A673 (cell line): Measurements from ENCODE around the gene MCF2L2. TPM values are rescaled to one million over a fixed set of nuclear protein-coding genes. Genes with fewer than 3 reads are reported as not detected.

Experiments
- BruUV-seq: library from RNA; stranded (reverse); fragments of 400-500 nt; replicated peaks from 2 replicates; lab custom pipeline; 2021; lab: Mats Ljungman, UMichigan
- CTCF ChIA-PET: fragments of 300-600 bp; sonication (Branson Sonifier 250); formaldehyde crosslinking; loops from one replicate; lab custom pipeline; 2022; ENCODE audit warnings: antibody characterized with exemption; lab: Charles Lee
- POLR2A ChIA-PET: fragments of 300-600 bp; sonication (Branson Sonifier 250); formaldehyde crosslinking; loops from one replicate; lab custom pipeline; 2022; ENCODE audit warnings: antibody characterized with exemption; ENCODE audit not compliant: low non-redundant PET; lab: Charles Lee
- DNase-seq: peaks from one replicate; pipeline ENCODE4 v3.0.0-alpha.2; 2015; ENCODE audit warnings: low spot score
- H3K27ac ChIP-seq: fragments of 200-600 bp; sonication (generic); 2 replicates; pipeline ENCODE4 v1.5.1; 2016; ENCODE audit warnings: mixed run types, low read depth, mild to moderate bottlenecking, mixed read lengths, antibody characterized with exemption, low read length; ENCODE audit not compliant: poor library complexity, severe bottlenecking
- H3K27me3 ChIP-seq: fragments of 200-600 bp; sonication (generic); replicated peaks from 2 replicates; pipeline ENCODE4 v1.6.1; 2017; ENCODE audit warnings: mixed run types, low read depth, mild to moderate bottlenecking, mixed read lengths, antibody characterized with exemption, low read length; ENCODE audit not compliant: insufficient read depth, poor library complexity
- H3K36me3 ChIP-seq: fragments of 200-600 bp; sonication (generic); 2 replicates; pipeline ENCODE4 v1.6.1; 2016; ENCODE audit warnings: mixed run types, mild to moderate bottlenecking, mixed read lengths, antibody characterized with exemption, low read length; ENCODE audit not compliant: insufficient read depth, poor library complexity, severe bottlenecking
- H3K4me1 ChIP-seq: fragments of 200-600 bp; sonication (generic); 2 replicates; pipeline ENCODE4 v1.6.1; 2017; ENCODE audit warnings: mixed run types, mild to moderate bottlenecking, mixed read lengths, antibody characterized with exemption, low read length; ENCODE audit not compliant: insufficient read depth, poor library complexity, severe bottlenecking
- H3K4me3 ChIP-seq: fragments of 200-600 bp; sonication (generic); 2 replicates; pipeline ENCODE4 v1.5.1; 2016; ENCODE audit warnings: low read depth, mixed run types, mild to moderate bottlenecking, mixed read lengths, low read length; ENCODE audit not compliant: poor library complexity, severe bottlenecking
- H3K9me3 ChIP-seq: fragments of 200-600 bp; sonication (generic); 2 replicates; pipeline ENCODE4 v1.6.1; 2016; ENCODE audit warnings: mixed run types, low read depth, mild to moderate bottlenecking, mixed read lengths, antibody characterized with exemption, low read length; ENCODE audit not compliant: poor library complexity, severe bottlenecking
- EZH2 ChIP-seq: fragments of 200-600 bp; sonication (generic); IDR thresholded peaks from 2 replicates; pipeline ENCODE4 v1.6.1; 2017; ENCODE audit warnings: borderline replicate concordance, low read depth, mild to moderate bottlenecking, mixed read lengths, antibody characterized with exemption, low read length; ENCODE audit not compliant: poor library complexity, severe bottlenecking
- intact Hi-C: fragments of 100-400 bp; cut with micrococcal nuclease; formaldehyde crosslinking; loops from one replicate; pipeline ENCODE4 v1.10.0; 2022; ENCODE audit not compliant: unreplicated experiment
- total RNA-seq: library from RNA; stranded (reverse); gene quantifications from 2 replicates; pipeline ENCODE4 v1.2.3, GENCODE V29; 2021
- TF ChIP-seq, protein P1 (sequence below): fragments of 300-800, 200-600 bp; sonication (generic); conservative IDR thresholded peaks from 2 replicates; pipeline ENCODE4 v1.5.1; 2017; ENCODE audit warnings: low read depth, mild to moderate bottlenecking, antibody characterized with exemption, low read length, moderate library complexity, mixed read lengths

MCF2L2 gene
- total RNA-seq, 1 experiment from 2014 or later: not detected

DNA sequence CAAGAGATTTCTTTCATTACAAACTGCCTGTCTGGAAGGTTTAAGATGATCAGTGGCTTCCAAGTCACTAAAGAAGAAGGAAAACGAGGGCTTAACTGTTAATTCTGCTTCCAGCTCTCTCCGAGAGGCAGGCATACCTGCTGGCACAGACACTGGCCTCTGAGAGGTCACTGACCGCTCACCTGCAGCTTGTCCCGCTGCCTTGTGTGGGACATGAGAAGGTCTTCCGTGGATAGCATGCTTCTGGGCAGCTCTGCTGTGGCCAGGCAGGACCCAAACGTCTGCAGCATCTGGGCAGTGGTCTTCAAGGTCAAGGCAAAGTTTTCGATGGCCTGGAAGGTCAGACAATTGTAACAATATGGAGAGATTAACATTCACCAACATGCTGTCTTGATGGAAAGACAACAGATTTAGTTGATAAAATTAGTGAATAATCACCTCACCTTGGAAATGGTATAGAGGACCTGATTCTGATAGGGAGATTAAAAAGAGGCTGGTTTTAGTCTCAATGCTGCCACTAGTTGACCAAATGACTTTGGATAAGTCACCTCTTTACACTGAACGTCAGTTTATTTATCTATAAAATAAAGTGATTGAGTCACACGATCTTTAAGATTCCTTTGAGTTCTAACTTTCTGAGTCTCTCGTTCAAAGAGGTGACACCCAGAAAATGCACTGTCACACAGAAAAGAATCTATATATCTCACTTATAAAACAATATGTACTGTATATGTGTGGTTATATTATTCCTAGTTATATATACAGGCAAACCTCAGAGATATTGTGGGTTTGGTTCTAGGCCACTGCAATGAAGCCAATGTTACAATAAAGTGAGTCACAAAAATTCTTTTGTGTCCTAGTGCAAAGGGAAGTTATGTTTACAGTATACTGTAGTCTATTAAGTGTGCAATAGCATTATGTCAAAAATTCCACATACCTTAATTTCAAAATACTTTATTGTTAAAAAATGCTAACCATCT is 110.2 kb downstream of the MCF2L2 start:
- H3K4me3 ChIP-seq: no peak overlapping the region
- H3K36me3 ChIP-seq: no peaks in the 10 kb centered on the region
- H3K27me3 ChIP-seq: no peaks in the 10 kb centered on the region
- CTCF ChIA-PET: no interaction called here
- intact Hi-C loops: no loop called here
- no peaks in the 10 kb centered on the region for H3K4me1 ChIP-seq
- no TSS peak for BruUV-seq
- TF ChIP-seq, protein P1, sequence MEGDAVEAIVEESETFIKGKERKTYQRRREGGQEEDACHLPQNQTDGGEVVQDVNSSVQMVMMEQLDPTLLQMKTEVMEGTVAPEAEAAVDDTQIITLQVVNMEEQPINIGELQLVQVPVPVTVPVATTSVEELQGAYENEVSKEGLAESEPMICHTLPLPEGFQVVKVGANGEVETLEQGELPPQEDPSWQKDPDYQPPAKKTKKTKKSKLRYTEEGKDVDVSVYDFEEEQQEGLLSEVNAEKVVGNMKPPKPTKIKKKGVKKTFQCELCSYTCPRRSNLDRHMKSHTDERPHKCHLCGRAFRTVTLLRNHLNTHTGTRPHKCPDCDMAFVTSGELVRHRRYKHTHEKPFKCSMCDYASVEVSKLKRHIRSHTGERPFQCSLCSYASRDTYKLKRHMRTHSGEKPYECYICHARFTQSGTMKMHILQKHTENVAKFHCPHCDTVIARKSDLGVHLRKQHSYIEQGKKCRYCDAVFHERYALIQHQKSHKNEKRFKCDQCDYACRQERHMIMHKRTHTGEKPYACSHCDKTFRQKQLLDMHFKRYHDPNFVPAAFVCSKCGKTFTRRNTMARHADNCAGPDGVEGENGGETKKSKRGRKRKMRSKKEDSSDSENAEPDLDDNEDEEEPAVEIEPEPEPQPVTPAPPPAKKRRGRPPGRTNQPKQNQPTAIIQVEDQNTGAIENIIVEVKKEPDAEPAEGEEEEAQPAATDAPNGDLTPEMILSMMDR: no peak
- TF ChIP-seq EZH2: no peak
- no peak overlapping the region for H3K27ac ChIP-seq
- DNase-seq: no peak
- no peaks in the 10 kb centered on the region for H3K9me3 ChIP-seq
- POLR2A ChIA-PET: no interaction called here

GRCh38 chr3:183317271-183317670 is 111.1 kb downstream of the MCF2L2 start:
- no peak for DNase-seq
- ChIA-PET CTCF (no interaction called here), POLR2A (no interaction called here)
- Histone ChIP-seq H3K27ac (no peak overlapping the region), H3K36me3 (no peaks in the 10 kb centered on the region), H3K27me3 (no peaks in the 10 kb centered on the region), H3K4me3 (no peak overlapping the region), H3K4me1 (no peaks in the 10 kb centered on the region), H3K9me3 (no peaks in the 10 kb centered on the region)
- TF ChIP-seq EZH2: no peak
- TF ChIP-seq, protein P1: no peak
- intact Hi-C loops: no loop called here
- BruUV-seq: no TSS peak

- no peak overlapping the region for H3K27ac ChIP-seq
- H3K4me1 ChIP-seq: no peaks in the 10 kb centered on the region
- H3K27me3 ChIP-seq: no peaks in the 10 kb centered on the region
- no TSS peak for BruUV-seq
- no peak for DNase-seq
- TF ChIP-seq EZH2: no peak
- TF ChIP-seq, protein P1: no peak
- ChIA-PET POLR2A (no interaction called here), CTCF (no interaction called here)
- H3K9me3 ChIP-seq: no peaks in the 10 kb centered on the region
- no peak overlapping the region for H3K4me3 ChIP-seq
- intact Hi-C loops: no loop called here
- no peaks in the 10 kb centered on the region for H3K36me3 ChIP-seq
Measured at GRCh38 chr3:183315739-183316138, 112.7 kb downstream of the MCF2L2 start.
